ENCODE data around the gene SERAC1.

DNA sequence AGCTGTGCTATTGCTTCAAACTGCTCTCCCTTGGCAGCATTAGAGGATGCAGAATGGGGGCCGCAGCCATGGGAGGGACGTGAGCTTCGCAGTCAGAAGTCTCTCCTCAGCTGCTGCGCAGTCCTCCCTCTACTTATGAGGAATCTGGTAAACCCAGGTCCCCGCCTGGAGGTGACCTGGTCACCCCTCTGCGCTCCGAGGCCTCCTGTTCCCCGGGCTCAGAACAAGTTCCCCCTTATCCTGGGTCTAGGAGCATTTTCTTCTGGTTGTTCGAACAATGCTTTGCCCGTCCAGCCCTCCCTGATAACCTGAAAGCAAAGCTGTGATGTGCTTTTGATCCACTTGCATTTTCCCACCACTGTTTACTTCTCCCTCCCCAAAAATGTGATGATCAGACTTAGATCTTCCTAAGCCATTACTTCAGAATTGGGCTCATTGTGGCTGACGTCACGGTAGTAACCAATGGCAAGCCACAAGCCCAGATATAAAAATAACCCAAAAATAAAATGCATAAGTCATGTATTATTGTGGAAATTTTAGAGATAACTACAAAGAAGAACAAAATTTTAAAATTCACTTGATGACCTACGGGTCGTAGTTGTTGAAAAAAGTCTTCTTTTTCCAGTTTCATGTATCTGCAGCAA, 80.7 kb downstream of the SERAC1 start:
- TF ChIP-seq POLR2A (IDR thresholded peaks at IDR 0.05): no peak
- TF ChIP-seq, protein P1, sequence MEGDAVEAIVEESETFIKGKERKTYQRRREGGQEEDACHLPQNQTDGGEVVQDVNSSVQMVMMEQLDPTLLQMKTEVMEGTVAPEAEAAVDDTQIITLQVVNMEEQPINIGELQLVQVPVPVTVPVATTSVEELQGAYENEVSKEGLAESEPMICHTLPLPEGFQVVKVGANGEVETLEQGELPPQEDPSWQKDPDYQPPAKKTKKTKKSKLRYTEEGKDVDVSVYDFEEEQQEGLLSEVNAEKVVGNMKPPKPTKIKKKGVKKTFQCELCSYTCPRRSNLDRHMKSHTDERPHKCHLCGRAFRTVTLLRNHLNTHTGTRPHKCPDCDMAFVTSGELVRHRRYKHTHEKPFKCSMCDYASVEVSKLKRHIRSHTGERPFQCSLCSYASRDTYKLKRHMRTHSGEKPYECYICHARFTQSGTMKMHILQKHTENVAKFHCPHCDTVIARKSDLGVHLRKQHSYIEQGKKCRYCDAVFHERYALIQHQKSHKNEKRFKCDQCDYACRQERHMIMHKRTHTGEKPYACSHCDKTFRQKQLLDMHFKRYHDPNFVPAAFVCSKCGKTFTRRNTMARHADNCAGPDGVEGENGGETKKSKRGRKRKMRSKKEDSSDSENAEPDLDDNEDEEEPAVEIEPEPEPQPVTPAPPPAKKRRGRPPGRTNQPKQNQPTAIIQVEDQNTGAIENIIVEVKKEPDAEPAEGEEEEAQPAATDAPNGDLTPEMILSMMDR (IDR thresholded peaks at IDR 0.05): no peak
